ENCODE data around the gene IREB2.

Gene IREB2

GRCh38 chr15:78454992-78455391 is 17.0 kb downstream of the IREB2 start:
- DNase-seq (ENCODE audit: low read depth in 1 of 2, low spot score in 1 of 2): peak; percentile 56 to 82
- H3K27ac ChIP-seq (replicated peaks): peak overlapping the region; percentile 13

GRCh38 chr15:78455749-78456148 is 17.7 kb downstream of the IREB2 start:
- TF ChIP-seq POLR2AphosphoS5 (IDR thresholded peaks at IDR 0.05; ENCODE audit: low read depth): no peak
- no peak for TF ChIP-seq REST (IDR thresholded peaks at IDR 0.05; ENCODE audit: insufficient replicate concordance, low read depth)
- no peak for TF ChIP-seq SPI1 (IDR thresholded peaks at IDR 0.05; ENCODE audit: borderline replicate concordance, low read depth)
- TF ChIP-seq CTCF (IDR thresholded peaks at IDR 0.05; ENCODE audit: insufficient read depth, low read length): no peak
- no peak for TF ChIP-seq GABPA (IDR thresholded peaks at IDR 0.05; ENCODE audit: low read depth)
- Histone ChIP-seq H3K27me3 (ENCODE audit: insufficient read depth, poor library complexity, severe bottlenecking) (no peaks in the 10 kb centered on the region), H3K4me3 (replicated peaks; ENCODE audit: insufficient read depth, low read length) (no peak overlapping the region), H3K27ac (replicated peaks) (no peak overlapping the region)
- no peak for DNase-seq (ENCODE audit: low read depth in 1 of 2, low spot score in 1 of 2)

More at GRCh38 chr15:78454992-78455391, 17.0 kb downstream of the IREB2 start:
- Histone ChIP-seq H3K4me3 (replicated peaks; ENCODE audit: insufficient read depth, low read length) (no peak overlapping the region; the same call in 1 of the 2 replicates), H3K27me3 (ENCODE audit: insufficient read depth, poor library complexity, severe bottlenecking) (no peaks in the 10 kb centered on the region)
- TF ChIP-seq GABPA (IDR thresholded peaks at IDR 0.05; ENCODE audit: low read depth) (no peak), REST (IDR thresholded peaks at IDR 0.05; ENCODE audit: insufficient replicate concordance, low read depth) (no peak), SPI1 (IDR thresholded peaks at IDR 0.05; ENCODE audit: borderline replicate concordance, low read depth) (peak; percentile 94), POLR2AphosphoS5 (IDR thresholded peaks at IDR 0.05; ENCODE audit: low read depth) (no peak), CTCF (IDR thresholded peaks at IDR 0.05; ENCODE audit: insufficient read depth, low read length) (no peak)

GRCh38 chr15:78456426-78456825 is 18.4 kb downstream of the IREB2 start:
- no peak for TF ChIP-seq SPI1 (IDR thresholded peaks at IDR 0.05; ENCODE audit: borderline replicate concordance, low read depth)
- no peak for TF ChIP-seq POLR2AphosphoS5 (IDR thresholded peaks at IDR 0.05; ENCODE audit: low read depth)
- TF ChIP-seq REST (IDR thresholded peaks at IDR 0.05; ENCODE audit: insufficient replicate concordance, low read depth): no peak
- TF ChIP-seq CTCF (IDR thresholded peaks at IDR 0.05; ENCODE audit: insufficient read depth, low read length): no peak
- TF ChIP-seq GABPA (IDR thresholded peaks at IDR 0.05; ENCODE audit: low read depth): no peak
- Histone ChIP-seq H3K27me3 (ENCODE audit: insufficient read depth, poor library complexity, severe bottlenecking) (no peaks in the 10 kb centered on the region), H3K27ac (replicated peaks) (no peak overlapping the region)

More at GRCh38 chr15:78456426-78456825, 18.4 kb downstream of the IREB2 start:
- no peak overlapping the region for H3K4me3 ChIP-seq (replicated peaks; ENCODE audit: insufficient read depth, low read length)
- DNase-seq (ENCODE audit: low read depth in 1 of 2, low spot score in 1 of 2): no peak
